Suppressor macrophage treated with lipopolysaccharide for 1 hour (primary cell): Measurements from ENCODE around the gene ZNF473.
A peak's percentile ranks its signal among the peaks of the same experiment; 100 is the strongest.

Source experiments
- DNase-seq, 3 donors: peaks; one replicate each; pipeline ENCODE4 v3.0.0-alpha.2; 2020 to 2022

Gene ZNF473

GRCh38 chr19:50003810-50004419, 21.9 kb upstream of the ZNF473 start:
- peak; percentile 80 to 89 (median 83) for DNase-seq

GRCh38 chr19:50005428-50005827, 20.4 kb upstream of the ZNF473 start:
- DNase-seq: no peak

- no peak for DNase-seq
Observed at GRCh38 chr19:50007170-50007569, 18.6 kb upstream of the ZNF473 start.

- DNase-seq: no peak
Observed at GRCh38 chr19:50007947-50008346, 17.9 kb upstream of the ZNF473 start.

- DNase-seq: peak in 1 of 3 donors; percentile 31
Observed at GRCh38 chr19:50008532-50008931, 17.3 kb upstream of the ZNF473 start.

- no peak for DNase-seq
Observed at GRCh38 chr19:50016225-50016807, 9.5 kb upstream of the ZNF473 start.

- no peak for DNase-seq
Observed at GRCh38 chr19:50020481-50020880, 5.3 kb upstream of the ZNF473 start.

- no peak for DNase-seq
Observed at GRCh38 chr19:50022823-50023222, 3.0 kb upstream of the ZNF473 start.

- DNase-seq: no peak
Observed at GRCh38 chr19:50024719-50025021, 1.1 kb upstream of the ZNF473 start.

GRCh38 chr19:50025022-50025793, 597 bp upstream of the ZNF473 start, which contains the start of gene VRK3:
Gene VRK3, minus strand, starts transcription at chr19:50025372. Its CDS starts 9,210 bp downstream, at chr19:50016162.
- DNase-seq: peak; percentile 99 to 100 (median 100)

GRCh38 chr19:50026550-50026906, 723 bp downstream of the ZNF473 start:
- no peak for DNase-seq

GRCh38 chr19:50030225-50030624, 4.4 kb downstream of the ZNF473 start:
- no peak for DNase-seq

- no peak for DNase-seq
Observed at GRCh38 chr19:50030937-50031336, 5.1 kb downstream of the ZNF473 start.

GRCh38 chr19:50036908-50037307, 11.1 kb downstream of the ZNF473 start:
- DNase-seq: no peak

- no peak for DNase-seq
Observed at GRCh38 chr19:50039968-50040367, 14.2 kb downstream of the ZNF473 start.

- no peak for DNase-seq
Observed at GRCh38 chr19:50040967-50041366, 15.2 kb downstream of the ZNF473 start.

GRCh38 chr19:50042363-50043024, 16.7 kb downstream of the ZNF473 start:
- no peak for DNase-seq

- DNase-seq: no peak
Observed at GRCh38 chr19:50043967-50044366, 18.2 kb downstream of the ZNF473 start.

GRCh38 chr19:50044922-50045321, 19.1 kb downstream of the ZNF473 start:
- DNase-seq: no peak

- peak; percentile 68 to 71 (median 70) for DNase-seq
Observed at GRCh38 chr19:50046649-50047503, 21.1 kb downstream of the ZNF473 start.

- no peak for DNase-seq
Observed at GRCh38 chr19:50047671-50048070, 21.9 kb downstream of the ZNF473 start.

GRCh38 chr19:50050406-50051227, 24.8 kb downstream of the ZNF473 start:
- DNase-seq: peak; percentile 83 to 89 (median 84)
